Mononuclear cell (primary cell): Measurements from ENCODE around the gene GPR148. TPM values are rescaled to one million over a fixed set of nuclear protein-coding genes. Genes with fewer than 3 reads are reported as not detected.

Source experiments
- H3K27me3 ChIP-seq: 2 replicates; pipeline ENCODE4 v1.6.0; 2011; ENCODE audit warnings: low read length, control low read depth; ENCODE audit not compliant: insufficient read depth
- H3K4me1 ChIP-seq: 2 replicates; pipeline ENCODE4 v1.5.1; 2011; ENCODE audit warnings: mild to moderate bottlenecking, low read length, control low read depth; ENCODE audit not compliant: insufficient read depth
- H3K4me3 ChIP-seq: 2 replicates; pipeline ENCODE4 v1.5.1; 2011; ENCODE audit warnings: mild to moderate bottlenecking, low read length, moderate library complexity
- H3K9me3 ChIP-seq: 2 replicates; pipeline ENCODE4 v1.5.1; 2011; ENCODE audit warnings: low read depth, mild to moderate bottlenecking, control low read depth, low read length
- total RNA-seq: library from RNA; depleted of rRNA; stranded (reverse); fragments of >200 nt; gene quantifications from one replicate; pipeline ENCODE4 v1.2.3, GENCODE V29; 2012

Gene GPR148
- total RNA-seq, 1 donor, result not detected

DNA sequence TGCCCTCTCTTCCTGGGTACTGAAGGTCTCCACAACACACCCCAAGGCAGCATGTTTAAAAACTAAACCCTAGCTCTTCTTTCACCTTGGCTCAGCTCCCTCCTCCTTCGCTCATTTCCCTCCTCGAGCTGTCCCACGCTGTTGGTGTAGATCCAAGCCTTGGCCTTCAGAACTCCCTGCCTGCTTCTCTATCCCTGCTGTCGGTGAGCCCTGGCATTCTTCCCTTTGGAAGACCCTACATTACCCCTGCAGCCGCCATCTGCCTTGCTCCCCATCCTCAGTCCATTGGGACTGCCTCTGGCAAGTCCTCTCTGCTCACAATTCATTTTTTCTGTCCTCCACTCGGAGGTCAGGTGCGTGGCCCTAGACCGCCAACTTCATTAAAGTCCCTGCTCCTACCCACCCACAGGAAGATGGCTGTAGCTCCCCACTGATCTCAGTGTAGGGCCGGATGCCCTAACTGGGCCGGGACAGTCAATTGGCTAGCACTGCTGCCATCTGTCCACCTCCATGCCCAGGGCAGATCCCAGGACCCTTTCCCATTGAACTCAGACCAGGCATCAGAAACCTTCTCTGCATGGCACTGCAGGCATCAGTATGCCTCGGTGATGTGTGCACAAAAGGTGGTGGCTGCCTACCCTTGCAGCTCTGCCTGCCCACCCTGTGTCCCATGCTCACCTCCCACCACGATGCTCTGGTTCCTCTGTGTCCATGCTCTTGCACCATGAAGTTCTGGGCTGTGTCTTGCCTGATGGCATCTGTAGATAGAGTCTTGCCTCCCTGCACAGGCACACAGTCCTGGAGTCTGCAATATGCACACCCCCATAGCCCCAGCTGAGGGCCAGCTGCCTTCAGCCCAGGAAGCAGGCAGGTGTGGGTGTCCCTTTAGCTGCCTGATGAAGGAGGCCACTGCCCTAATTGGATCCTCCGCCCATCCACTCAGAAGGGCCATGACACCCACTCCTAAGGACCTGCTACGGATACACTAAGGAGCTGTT, 32.2 kb downstream of the GPR148 start:
- peaks cover 13% of the 10 kb centered on the region for H3K27me3 ChIP-seq
- no peaks in the 10 kb centered on the region for H3K4me1 ChIP-seq
- H3K9me3 ChIP-seq, result no peaks in the 10 kb centered on the region
- H3K4me3 ChIP-seq, result no peak overlapping the region

DNA sequence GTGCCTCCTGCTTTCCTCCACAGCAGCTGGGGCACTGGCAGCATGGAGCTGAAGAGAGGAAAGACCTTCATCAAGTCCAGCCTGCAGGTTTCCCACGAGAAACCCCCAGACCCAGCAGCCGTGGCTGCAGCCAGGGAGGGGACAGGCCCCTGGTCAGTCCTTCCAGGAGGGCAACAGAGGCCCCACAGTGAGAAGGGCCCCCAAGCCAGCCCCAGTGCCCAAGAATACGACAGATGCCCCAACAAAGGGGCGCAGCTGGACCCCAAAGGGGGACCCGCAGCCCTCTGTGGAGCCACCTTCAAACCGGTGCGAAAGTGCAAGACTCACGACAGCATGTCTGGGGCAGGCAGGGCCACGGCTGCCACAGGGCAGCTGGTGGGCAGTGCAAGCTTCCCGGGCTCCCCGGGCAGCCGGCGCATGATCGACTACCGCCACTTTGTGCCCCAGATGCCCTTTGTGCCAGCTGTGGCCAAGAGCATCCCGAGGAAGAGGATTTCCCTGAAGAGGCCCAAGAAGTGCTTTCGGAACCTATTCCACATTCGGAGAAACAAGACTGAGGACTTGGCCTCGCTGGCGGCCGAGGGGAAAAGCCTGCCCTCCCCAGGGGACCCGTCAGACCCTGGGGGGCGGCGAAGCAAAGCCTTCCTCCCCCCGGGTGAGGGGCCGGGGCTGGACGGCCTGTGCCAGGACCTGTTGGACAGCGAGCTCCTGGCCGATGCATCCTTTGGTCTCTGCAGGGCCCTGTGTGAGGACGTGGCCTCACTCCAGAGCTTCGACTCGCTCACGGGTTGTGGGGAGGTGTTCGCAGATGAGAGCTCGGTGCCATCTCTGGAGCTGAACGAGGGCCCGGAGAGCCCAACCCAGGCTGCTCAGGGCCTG, 33.4 kb downstream of the GPR148 start:
- Histone ChIP-seq H3K9me3 (no peaks in the 10 kb centered on the region), H3K4me1 (no peaks in the 10 kb centered on the region), H3K27me3 (peaks cover 2% of the 10 kb centered on the region), H3K4me3 (no peak overlapping the region)

DNA sequence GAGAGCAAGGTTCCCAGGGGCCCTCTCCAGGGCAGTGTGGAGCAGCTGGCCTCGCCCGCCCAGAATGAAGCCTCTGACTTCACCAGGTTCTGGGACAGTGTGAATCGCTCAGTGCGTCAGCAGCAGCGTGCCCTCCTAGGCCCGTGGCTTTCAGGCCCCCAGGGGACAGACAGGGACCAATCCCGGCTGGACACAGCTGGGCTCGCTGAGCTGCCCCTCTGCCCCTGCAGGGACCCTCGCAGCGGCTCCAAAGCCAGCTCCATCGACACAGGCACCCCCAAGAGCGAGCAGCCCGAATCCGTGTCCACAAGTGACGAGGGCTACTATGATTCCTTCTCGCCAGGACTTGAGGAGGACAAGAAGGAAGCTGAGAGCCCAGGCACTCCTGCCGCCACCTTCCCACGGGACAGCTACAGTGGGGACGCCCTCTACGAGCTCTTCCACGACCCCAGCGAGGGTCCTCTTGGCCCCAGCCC, 34.1 kb downstream of the GPR148 start:
- H3K9me3 ChIP-seq, result no peaks in the 10 kb centered on the region
- no peaks in the 10 kb centered on the region for H3K27me3 ChIP-seq
- no peak overlapping the region for H3K4me3 ChIP-seq
- no peaks in the 10 kb centered on the region for H3K4me1 ChIP-seq

DNA sequence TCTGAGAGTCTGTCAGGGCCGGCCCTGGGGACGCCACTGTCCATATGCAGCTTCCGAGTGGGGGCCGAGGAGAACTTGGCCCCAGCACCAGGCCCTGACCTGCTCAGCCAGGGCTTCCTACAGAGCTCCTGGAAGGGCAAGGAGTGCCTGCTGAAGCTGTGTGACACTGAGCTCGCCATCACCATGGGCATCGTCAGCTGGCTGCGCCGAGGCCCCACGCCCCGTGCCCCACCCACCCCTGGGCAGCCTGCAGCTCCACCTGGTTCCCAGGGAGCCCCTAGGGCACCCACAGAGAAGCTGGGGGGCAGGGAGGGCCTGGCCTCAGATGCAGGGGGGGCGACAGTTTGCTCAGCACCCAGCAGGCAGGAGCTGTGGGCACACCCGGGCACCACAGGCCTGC, 34.5 kb downstream of the GPR148 start:
- Histone ChIP-seq H3K4me3 (no peak overlapping the region), H3K9me3 (no peaks in the 10 kb centered on the region), H3K4me1 (no peaks in the 10 kb centered on the region), H3K27me3 (no peaks in the 10 kb centered on the region)

DNA sequence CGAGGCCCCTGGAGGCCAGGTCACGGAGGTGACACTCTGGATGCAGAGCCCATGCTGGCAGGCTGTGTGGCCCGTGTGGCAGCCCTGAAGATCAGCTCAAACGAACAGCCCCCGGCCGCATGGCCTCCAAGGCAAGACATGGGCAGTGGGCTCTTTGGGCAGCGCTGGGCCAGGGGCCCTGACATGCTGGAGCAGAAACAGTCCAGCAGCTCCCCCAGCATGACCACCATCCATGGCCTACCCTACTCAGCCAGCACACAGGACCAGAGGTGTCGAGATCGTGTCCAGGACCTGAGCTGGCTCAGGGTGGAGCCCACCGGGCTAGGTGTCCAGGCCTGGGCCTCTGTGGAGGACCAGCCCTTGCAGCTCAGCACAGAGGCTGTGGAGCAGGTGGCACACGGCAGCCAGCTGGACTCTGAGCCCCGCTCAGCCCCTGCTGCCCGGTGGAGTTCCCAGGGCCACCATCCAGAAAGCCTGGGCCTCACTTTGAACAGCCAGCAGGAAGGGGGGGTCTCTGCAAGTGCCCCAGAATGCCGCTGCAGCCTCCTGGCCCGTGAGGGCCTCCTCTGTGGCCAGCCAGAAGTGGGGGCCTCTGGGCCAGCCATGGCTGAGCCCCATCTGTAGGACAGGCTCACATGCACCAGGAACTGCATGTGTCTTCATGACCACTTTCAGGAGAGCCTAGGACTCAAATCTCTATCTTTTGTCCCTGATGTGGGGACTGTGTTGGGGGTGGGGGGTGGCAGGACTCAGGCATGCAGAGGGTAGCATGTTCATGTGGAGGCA, 35.4 kb downstream of the GPR148 start:
- H3K4me3 ChIP-seq, result no peak overlapping the region
- no peaks in the 10 kb centered on the region for H3K9me3 ChIP-seq
- no peaks in the 10 kb centered on the region for H3K27me3 ChIP-seq
- H3K4me1 ChIP-seq, result no peaks in the 10 kb centered on the region

DNA sequence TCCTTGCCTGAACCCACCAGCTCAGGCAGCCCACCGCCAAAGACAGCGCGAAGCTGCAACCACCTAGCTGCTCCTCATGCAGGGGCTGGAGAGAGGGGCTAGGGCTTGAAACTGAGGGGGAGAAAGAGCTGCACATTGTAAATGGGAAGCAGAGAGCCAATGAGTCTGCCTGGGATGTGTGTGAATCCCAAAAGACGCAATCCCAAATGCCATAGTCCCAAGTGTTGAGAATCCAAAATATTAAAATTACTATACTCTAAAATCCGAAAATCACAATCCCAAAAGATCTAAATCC, 35.9 kb downstream of the GPR148 start:
- H3K27me3 ChIP-seq, result no peaks in the 10 kb centered on the region
- no peaks in the 10 kb centered on the region for H3K9me3 ChIP-seq
- H3K4me1 ChIP-seq, result no peaks in the 10 kb centered on the region
- no peak overlapping the region for H3K4me3 ChIP-seq

DNA sequence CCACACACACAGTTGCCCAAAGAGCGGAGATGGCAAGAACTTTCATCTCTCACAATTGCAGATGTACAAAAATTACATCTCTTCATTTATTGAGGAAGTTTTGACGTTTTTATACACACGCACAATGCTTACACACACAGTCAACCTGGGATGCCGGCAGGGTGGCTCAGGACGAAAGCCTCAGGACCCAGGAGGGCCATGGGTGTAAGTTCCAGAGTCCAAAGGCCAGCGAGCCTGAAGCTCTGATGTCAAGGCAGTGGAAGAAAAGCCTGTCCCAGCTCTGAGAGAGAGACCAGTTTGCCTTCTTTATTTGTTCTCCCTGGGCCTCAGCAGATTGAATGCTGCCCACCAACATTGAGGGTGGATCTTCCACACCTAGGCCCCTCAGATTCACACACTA, 36.6 kb downstream of the GPR148 start:
- Histone ChIP-seq H3K4me3 (no peak overlapping the region), H3K27me3 (no peaks in the 10 kb centered on the region), H3K9me3 (no peaks in the 10 kb centered on the region), H3K4me1 (no peaks in the 10 kb centered on the region)

DNA sequence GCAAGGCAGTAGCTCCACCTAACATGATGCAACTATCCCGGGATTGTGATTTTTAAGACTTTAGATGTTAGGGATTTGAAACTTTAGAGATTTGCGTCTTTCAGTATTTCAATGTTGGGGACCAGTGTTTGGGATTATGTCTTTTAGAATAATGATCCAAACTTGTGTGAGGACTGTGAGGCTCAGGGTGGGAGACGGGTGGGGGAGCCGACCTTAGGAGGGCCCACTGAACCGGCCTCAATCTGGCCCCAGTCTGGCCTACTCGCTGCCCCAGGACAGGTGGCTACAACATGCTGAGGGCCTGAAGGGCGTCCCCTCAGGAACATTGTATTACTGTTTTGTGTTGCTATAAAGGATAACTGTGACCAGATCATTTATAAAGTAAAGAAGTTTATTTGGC, 37.2 kb downstream of the GPR148 start:
- no peaks in the 10 kb centered on the region for H3K4me1 ChIP-seq
- H3K27me3 ChIP-seq, result no peaks in the 10 kb centered on the region
- H3K9me3 ChIP-seq, result no peaks in the 10 kb centered on the region
- no peak overlapping the region for H3K4me3 ChIP-seq

DNA sequence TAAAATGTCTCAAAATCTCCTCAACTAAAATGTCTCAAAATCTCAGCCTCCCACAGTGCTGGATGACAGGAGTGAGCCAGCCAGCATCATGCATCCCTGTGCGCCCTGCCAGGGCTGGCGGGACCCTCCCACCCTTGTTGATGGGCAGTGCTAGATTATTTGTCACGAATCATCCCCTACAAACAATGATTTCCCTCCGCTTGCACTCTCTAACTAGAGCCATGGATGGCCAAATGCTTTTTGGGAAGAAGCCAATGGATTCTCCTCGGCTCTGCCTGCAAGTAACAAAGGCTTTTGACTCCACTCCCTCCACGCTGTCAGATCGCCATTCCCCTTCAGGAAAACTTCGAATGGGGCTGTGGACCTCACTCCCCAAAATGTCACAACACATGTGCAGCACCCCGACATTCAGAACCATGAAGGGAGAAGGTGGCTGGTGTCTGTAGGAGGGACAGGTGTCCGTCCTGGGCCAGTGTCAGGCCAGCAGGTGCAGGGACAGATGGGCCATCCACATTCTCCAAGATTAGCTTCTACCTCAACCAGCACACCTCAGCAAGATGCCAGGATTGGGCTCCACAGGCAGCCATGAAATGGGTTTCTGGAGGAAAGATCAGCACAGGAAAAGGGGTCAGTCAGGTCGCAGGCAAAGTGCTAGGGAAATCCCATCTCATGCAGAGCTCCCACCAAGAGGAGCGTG, 38.0 kb downstream of the GPR148 start:
- H3K4me3 ChIP-seq, result no peak overlapping the region
- H3K27me3 ChIP-seq, result no peaks in the 10 kb centered on the region
- no peaks in the 10 kb centered on the region for H3K4me1 ChIP-seq
- H3K9me3 ChIP-seq, result no peaks in the 10 kb centered on the region

DNA sequence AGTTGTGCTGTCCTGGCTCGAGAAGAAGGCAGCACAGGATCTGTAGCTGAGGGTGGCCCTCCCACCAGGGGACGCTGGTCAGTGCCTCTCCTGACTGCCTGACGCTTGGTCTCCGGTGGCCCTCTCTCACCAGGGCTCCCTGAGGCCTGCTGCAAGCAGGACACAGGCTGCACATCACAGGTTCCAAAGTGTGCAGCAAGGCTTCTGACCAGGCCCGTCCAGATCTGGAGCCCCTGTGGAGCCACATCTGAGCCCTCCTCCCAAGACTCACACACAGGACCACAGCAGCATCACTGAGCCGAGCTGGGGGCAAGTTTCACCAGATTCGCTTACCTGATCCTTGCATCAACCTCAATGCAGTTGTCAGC, 38.5 kb downstream of the GPR148 start:
- no peak overlapping the region for H3K4me3 ChIP-seq
- no peaks in the 10 kb centered on the region for H3K9me3 ChIP-seq
- H3K4me1 ChIP-seq, result no peaks in the 10 kb centered on the region
- no peaks in the 10 kb centered on the region for H3K27me3 ChIP-seq

DNA sequence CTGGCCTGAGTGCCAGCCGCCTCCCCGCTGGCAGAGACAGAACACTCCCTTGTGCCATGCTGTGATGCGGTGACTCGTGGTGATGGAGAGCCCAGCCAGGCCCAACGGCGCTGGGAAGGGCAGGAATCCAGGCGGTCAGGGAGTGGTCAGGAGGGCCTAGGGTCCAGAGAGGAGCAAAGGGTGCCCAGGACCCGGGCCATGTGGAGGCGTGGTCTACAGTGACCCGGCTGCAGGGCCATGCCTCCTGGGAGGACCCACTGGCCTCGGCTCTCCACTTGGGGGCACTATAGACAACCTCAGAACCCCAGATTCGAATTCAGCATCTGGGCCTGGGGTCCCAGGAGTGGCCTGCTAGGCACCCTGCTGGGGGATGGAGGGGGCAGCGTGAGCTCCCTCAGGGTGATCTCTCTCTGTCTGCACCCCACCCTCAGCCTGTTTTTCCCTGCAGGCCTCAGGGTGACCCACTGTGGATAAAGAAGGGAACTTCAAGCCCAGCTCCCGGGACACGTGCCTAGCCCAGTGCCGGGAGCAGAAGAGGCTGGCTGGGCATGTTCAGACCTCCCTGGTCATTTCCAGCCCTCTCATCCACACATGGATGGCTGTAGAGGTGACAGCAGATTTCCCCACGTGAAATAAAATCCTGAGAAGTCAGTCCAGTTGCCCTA, 39.5 kb downstream of the GPR148 start:
- H3K4me1 ChIP-seq, result no peaks in the 10 kb centered on the region
- H3K27me3 ChIP-seq, result no peaks in the 10 kb centered on the region
- H3K4me3 ChIP-seq, result no peak overlapping the region
- H3K9me3 ChIP-seq, result no peaks in the 10 kb centered on the region

DNA sequence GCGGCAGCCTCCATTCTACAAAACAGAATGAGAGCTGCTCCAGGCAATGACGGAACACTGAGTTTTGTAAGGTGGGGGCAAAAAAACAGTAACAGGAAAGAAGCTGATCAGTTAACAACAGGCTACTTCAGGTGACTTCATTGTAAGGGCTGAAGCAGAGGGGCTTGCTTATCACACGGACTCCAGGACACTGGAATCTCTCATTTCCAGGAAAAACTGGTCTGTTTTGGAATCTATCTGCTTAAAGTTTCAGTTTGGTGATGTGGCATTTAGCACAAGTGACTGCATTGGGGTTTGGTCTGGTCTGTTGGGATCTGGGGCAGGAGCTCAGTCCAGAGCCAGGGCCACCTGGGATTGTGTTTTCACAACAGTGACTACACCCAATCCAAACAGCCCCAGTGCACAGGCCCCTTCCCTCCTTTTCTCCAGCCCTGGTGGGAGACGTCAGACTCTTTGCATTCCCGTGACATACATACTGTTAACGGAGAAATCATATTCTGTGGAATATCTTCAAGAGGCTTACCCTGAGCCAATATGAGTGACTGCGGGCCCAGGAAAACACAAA, 40.6 kb downstream of the GPR148 start:
- Histone ChIP-seq H3K27me3 (no peaks in the 10 kb centered on the region), H3K4me3 (no peak overlapping the region), H3K9me3 (no peaks in the 10 kb centered on the region), H3K4me1 (no peaks in the 10 kb centered on the region)

DNA sequence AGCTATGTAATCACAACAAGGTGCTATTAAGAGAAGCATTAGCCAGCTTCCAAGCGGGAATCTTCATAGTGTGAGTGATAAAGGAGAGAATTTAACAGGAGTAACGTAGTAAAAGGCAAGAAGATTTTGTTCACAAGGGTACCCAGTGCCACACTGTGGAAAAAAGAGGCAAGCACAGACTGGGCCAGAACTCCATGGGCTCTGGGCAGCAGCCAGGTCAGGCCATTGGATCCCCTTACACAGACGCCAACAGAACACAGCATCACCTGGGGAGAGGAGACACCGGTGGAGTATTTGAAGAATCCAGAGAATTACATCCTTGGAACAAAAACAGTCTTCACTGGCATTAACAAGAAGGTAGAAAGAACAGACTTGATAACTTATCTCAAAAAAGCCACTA, 47.7 kb downstream of the GPR148 start:
- Histone ChIP-seq H3K9me3 (no peaks in the 10 kb centered on the region), H3K4me3 (no peak overlapping the region), H3K27me3 (no peaks in the 10 kb centered on the region), H3K4me1 (no peaks in the 10 kb centered on the region)

DNA sequence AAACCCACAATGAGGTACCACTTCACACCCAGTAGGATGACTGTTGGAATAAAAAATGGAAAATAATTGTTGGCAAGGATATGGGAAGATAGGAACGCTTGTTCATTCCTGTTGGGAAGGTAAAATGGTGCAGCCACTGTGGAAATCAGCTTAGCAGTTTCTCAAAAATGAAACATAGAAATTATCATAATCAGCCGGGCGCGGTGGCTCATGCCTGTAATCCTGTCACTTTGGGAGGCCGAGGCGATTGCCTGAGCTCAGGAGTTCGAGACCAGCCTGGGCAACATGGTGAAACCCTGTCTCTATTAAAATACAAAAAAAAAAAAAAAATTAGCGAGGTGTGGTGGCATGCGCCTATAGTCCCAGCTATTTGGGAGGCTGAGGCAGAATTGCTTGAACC, 49.9 kb downstream of the GPR148 start:
- Histone ChIP-seq H3K9me3 (no peaks in the 10 kb centered on the region), H3K27me3 (no peaks in the 10 kb centered on the region), H3K4me3 (no peak overlapping the region), H3K4me1 (no peaks in the 10 kb centered on the region)
